ENCODE measurements around the gene TAGLN.

Gene TAGLN

DNA sequence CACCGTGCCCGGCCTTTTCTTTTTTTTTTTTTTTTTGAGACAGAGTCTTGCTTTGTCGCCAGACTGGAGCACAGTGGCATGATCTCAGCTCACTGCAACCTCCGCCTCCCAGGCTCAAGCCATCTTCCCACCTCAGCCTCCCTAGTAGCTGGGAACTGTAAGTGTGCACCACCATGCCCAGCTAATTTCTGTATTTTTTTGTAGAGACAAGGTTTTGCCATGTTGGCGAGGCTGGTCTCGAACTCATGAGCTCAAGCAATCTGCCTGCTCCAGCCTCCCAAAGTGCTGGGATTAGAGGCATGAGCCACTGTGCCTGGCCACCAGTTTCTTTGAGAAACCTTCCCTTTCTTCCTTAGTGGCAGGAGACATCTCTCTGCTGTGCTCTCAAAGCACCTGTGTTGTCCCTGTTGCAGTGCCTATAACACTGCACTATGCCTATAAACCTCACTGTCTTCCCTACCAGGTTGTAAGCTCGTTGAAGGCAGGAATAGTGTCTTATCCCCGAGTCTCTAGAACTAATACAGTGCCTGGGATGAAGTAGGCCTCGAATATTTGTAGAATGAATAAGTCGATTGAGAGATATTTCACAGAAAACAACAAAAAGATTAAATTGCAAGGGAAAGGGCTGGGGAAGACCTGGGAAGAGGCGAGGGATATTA, 13.7 kb downstream of the TAGLN start:
- H3K27ac Mint-ChIP-seq = peak overlapping the region; percentile 23

DNA sequence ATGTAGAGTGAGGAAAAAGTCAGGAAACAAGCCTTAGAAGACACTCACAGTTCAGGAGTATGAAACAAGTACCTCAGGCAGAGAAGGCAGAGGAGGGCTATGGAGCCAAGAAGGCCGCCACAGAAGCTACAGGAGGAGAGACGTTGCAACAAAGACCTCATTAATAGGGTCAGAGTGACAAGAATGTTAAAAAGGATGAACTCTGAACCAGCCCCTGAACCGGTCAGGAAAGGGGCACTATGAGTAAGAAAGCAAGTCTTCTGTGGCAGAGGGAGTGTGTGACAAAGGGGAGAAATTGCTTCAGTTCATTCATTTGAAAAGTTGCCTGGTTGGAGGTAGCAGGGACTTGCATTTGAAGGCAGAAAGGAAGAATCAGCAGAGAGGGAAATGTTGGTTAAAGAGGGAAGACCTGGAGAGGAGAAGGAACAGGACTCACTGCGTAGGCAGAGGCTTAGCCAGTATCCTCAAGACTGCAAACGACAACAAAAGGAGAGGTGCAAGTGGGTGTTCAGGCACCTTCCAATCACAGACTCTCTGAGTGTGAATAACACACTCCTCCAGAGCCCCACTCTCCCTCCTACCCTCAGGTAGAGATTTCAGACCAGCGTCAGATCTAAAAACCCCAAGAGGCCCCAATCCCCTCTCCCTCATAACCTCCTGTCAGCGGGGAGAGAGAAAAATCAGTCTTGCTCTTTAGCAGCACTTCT, 15.4 kb downstream of the TAGLN start:
- H3K4me1 Mint-ChIP-seq = peaks cover 26% of the 10 kb centered on the region
- no peak overlapping the region for H3K4me3 Mint-ChIP-seq
- DNase-seq (ENCODE audit: low spot score in 2 of 2) (no peak), ATAC-seq (no peak)
- H3K36me3 Mint-ChIP-seq = peaks cover 100% of the 10 kb centered on the region
- no peaks in the 10 kb centered on the region for H3K9me3 Mint-ChIP-seq
- peak overlapping the region; percentile 56 for H3K27ac Mint-ChIP-seq

More for the DNA sequence above, 13.7 kb downstream of the TAGLN start:
- H3K9me3 Mint-ChIP-seq = no peaks in the 10 kb centered on the region
- DNase-seq (ENCODE audit: low spot score in 2 of 2) = no peak
- H3K36me3 Mint-ChIP-seq = peaks cover 88% of the 10 kb centered on the region
- H3K4me1 Mint-ChIP-seq = peaks cover 19% of the 10 kb centered on the region
- H3K4me3 Mint-ChIP-seq = no peak overlapping the region
- no peak for ATAC-seq

DNA sequence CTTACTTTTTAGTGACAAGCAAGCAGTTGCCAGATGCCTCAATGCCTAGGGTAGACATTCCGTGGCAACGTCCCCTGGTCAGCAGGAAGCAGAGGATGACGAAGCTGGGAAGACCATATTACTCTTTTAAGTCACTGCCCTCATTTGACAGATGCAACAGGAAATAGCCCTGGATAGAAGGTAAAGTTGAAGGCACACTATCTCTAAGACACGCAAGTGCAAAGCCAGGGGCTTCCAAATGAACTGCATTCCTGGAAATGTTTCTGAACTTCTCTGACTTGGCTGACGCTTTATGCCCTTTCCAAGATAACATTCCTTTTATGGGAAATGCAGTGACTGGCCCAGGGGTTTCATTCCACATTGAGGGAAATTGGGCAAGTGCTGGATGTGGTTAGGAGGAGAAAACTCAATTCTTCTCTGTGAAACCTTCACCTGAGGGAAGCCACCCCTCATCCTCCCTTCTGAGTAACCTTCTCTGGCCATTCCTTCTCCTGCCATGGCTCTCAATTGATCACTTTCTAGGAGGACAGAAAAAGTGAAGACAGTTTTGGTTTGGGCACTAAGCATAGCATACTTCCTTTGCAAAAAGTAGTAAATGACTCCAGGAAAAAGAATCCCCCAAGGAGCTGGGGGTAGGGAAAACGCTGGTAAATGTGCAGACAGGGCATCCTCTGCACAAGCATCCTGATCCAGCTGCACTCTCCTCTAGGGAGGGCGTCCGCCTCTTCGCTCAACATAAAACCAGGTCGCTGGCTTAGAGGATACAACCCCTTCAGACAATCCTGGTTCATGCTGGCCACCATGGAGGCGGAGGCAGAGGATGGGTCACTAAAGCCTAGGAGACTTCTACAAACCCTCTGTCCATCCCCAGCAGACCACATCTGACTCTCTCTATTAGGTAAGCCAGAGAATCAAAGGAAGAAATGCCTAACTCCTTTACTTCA, 18.2 kb downstream of the TAGLN start:
- ATAC-seq = no peak
- no peak overlapping the region for H3K4me3 Mint-ChIP-seq
- H3K36me3 Mint-ChIP-seq = peaks cover 97% of the 10 kb centered on the region
- peak overlapping the region; percentile 89 for H3K27ac Mint-ChIP-seq
- no peaks in the 10 kb centered on the region for H3K9me3 Mint-ChIP-seq
- peaks cover 26% of the 10 kb centered on the region for H3K4me1 Mint-ChIP-seq
- DNase-seq (ENCODE audit: low spot score in 2 of 2) = no peak

DNA sequence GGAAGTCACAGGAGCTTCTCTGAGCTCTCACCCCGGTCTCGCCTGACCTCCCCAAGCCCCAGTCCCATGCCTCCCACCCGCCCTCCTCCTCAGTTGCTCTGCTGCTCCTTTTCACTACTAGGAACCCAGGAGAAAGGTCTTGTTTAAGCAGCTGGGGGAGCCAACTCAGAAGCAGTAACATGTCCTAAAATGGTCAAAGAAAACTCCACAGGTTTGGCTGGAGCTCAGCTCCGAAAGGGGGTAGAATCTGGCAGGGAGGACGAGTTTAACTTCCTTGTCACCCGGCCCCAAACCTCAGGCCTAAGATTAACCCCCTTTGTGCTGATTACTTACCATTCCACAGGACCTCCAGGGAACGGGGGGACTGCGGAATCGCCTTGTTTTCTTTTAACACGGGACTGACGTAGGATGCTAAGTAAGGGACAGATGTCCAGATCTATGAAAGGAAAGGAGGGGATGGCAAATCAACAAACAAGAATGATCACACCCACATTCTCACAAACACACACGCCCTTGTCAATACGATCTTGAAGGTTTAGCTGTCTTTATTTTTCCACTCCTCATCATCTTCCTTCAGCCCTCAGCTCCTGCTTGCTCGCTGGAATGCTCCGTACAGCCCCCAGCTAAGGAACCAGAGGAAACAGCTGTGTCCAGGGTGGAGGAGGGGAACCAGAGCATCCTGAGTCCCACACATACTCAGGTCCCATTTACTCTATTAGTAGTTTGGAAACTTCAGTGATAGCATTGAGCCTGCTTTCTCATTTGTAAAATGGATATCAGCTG, 19.2 kb downstream of the TAGLN start:
- no peak for DNase-seq (ENCODE audit: low spot score in 2 of 2)
- H3K27ac Mint-ChIP-seq = peak overlapping the region; percentile 89
- H3K4me1 Mint-ChIP-seq = peaks cover 26% of the 10 kb centered on the region
- no peaks in the 10 kb centered on the region for H3K9me3 Mint-ChIP-seq
- peaks cover 97% of the 10 kb centered on the region for H3K36me3 Mint-ChIP-seq
- no peak for ATAC-seq
- H3K4me3 Mint-ChIP-seq = no peak overlapping the region

DNA sequence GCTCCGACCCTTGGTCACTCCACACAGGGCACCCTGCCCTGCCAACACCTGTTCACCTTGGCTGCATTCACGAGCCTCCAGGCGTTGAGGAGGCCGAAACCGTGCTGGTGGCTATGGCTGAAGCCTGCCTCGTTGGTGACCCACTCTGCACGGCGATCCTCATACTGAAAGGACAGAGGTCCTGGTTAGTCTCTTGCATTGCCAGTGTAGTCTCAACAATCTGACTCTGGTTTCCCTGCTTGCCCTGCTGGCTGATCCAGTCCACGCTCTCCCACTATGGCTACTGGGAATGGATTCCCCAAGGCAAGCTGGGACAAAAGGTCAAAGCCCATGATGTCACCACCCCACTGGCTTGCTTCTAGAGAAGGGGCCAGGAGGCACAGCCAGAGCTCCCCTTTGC, 19.8 kb downstream of the TAGLN start:
- H3K27ac Mint-ChIP-seq = peak overlapping the region; percentile 89
- no peak overlapping the region for H3K4me3 Mint-ChIP-seq
- peaks cover 95% of the 10 kb centered on the region for H3K36me3 Mint-ChIP-seq
- H3K4me1 Mint-ChIP-seq = peaks cover 26% of the 10 kb centered on the region
- no peak for ATAC-seq
- DNase-seq (ENCODE audit: low spot score in 2 of 2) = no peak
- no peaks in the 10 kb centered on the region for H3K9me3 Mint-ChIP-seq

DNA sequence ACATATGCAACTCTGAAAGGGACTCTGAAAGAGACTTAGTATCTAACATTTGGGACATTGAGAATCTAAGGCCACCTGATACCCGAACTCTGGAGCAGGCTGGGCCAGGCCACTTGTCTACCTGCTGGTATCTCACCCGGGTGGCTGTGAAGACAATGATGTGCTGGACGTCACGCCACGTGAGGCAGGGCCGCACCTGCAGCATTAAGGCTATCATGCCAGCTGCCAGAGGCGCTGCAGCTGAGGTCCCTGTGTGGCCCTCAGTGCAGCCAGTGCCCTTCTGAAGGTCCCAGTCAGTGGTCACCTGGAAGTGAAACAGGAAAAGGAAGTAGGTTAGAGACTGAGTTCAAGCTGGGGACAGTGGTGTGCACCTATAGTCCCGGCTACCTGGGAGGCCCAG, 20.3 kb downstream of the TAGLN start:
- DNase-seq (ENCODE audit: low spot score in 2 of 2) = no peak
- H3K9me3 Mint-ChIP-seq = no peaks in the 10 kb centered on the region
- H3K36me3 Mint-ChIP-seq = peaks cover 95% of the 10 kb centered on the region
- peak overlapping the region; percentile 89 for H3K27ac Mint-ChIP-seq
- no peak overlapping the region for H3K4me3 Mint-ChIP-seq
- ATAC-seq = no peak
- peaks cover 21% of the 10 kb centered on the region for H3K4me1 Mint-ChIP-seq

DNA sequence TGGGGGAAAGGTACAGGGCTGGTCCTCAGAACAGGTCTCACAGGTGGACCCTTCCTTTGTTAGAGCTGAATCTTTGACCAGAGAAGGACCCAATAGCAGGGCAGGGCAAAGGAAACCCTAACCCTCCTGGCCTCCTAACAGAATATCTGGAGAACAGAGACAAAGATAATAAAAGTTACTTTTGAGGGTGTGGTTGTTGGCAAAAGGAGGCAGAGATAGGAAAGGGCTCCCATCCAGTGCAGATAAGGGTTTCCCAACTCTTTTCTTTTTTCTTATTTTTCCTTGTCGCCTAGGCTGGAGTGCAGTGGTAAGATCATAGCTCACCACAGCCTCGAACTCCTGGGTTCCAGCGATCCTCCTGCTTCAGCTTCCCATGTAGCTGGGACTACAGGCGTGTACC, 20.8 kb downstream of the TAGLN start:
- H3K4me3 Mint-ChIP-seq = no peak overlapping the region
- ATAC-seq (no peak), DNase-seq (ENCODE audit: low spot score in 2 of 2) (no peak)
- H3K4me1 Mint-ChIP-seq = peaks cover 18% of the 10 kb centered on the region
- H3K36me3 Mint-ChIP-seq = peaks cover 95% of the 10 kb centered on the region
- peak overlapping the region; percentile 75 for H3K27ac Mint-ChIP-seq
- H3K9me3 Mint-ChIP-seq = no peaks in the 10 kb centered on the region

DNA sequence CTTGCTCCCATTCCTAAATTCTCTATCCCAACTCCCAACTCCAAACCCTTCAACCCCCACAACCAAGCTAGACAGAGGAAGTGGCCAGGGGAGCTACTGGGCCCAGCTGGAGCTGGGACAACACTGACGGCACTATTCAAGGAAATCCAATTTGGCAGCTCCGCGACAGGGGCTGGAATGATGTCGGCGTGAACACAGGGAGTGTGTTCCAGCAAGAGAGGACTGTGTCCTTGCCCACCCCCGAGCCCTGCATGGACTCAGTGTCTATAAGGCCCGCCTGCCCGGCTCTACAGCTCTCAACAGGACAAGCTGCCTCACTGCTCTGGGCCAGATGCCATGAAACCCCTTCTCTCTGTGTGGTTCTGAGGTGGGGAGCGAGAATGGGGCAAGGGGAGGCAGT, 21.4 kb downstream of the TAGLN start:
- no peak for DNase-seq (ENCODE audit: low spot score in 2 of 2)
- H3K4me1 Mint-ChIP-seq = peaks cover 24% of the 10 kb centered on the region
- no peak overlapping the region for H3K4me3 Mint-ChIP-seq
- no peaks in the 10 kb centered on the region for H3K9me3 Mint-ChIP-seq
- H3K27ac Mint-ChIP-seq = peak overlapping the region; percentile 75
- no peak for ATAC-seq
- peaks cover 95% of the 10 kb centered on the region for H3K36me3 Mint-ChIP-seq

DNA sequence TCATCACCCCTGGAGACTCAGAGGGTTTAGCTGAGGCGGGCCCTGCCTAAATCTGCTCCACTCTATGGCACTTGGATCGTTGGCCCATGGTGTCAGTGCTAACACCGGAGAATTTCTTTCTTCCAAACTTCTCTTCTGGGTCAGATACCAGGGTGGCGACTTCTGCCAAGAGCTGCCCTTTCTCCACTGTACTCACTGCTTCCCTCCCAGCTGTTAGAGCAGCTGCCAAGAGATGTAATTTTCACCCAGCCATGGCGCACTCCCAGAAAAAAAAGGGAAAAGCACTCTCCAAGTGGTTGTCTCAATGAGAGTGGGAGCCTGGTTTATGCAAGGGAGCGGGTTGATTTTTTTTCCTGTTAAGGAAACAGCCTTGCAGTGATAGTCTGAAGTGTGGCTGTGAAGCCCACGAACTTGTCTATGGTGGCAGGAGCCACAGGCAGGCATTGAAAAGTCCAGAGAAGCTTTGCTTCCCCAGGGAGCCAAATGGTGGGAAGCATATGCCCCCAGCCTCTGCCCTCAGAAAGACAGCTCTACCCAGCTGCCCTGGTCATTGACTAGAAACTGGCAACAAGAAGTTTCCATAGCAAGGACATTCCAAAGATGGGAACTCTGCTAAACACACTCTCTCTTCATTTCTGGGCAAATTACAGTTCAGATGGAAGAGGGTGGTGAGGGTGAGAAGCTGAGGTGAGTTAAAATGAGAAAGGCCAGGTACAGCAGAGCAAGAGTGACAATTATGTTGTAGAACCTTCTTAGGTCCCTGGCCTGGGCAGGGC, 22.0 kb downstream of the TAGLN start:
- ATAC-seq (no peak), DNase-seq (ENCODE audit: low spot score in 2 of 2) (no peak)
- peaks cover 95% of the 10 kb centered on the region for H3K36me3 Mint-ChIP-seq
- H3K4me1 Mint-ChIP-seq = peaks cover 25% of the 10 kb centered on the region
- no peaks in the 10 kb centered on the region for H3K9me3 Mint-ChIP-seq
- peak overlapping the region; percentile 75 for H3K27ac Mint-ChIP-seq
- no peak overlapping the region for H3K4me3 Mint-ChIP-seq

DNA sequence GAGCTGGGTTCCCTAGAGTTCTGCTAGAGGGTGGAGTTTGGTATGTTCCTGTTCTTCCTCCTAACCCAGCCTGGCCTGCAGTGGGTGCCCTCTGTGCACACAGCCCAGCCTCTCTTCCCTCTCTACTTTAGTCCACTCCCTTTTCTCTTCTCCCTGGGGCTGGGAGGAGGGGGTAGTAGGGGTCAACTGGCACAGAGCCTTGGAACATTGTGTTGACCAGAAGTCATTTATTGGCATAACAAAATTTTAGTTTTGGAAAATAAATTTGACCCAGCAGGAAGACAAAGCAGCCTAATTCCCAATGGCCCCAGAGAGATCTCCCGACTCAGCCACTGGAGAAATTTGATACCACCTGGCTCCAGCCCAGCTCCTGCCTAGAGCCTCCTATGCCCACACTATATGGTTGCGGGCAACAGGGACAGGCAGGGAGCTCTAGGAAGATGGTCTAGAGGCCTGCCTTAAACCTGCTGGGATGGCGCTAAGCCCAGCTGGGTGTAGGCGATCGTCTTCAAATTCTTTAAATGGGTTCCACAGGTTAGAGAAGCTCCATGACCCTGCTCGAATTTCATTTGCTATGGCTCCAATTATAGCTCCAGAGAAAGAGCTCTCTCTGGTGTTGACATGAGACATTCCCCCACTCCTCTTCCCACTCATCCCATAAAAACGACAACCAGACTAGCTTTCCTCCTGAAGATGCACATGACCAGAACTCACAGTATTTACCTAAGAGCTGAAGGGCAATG, 22.8 kb downstream of the TAGLN start:
- Mint-ChIP-seq H3K9me3 (no peaks in the 10 kb centered on the region), H3K4me1 (peaks cover 28% of the 10 kb centered on the region), H3K36me3 (peaks cover 95% of the 10 kb centered on the region), H3K4me3 (no peak overlapping the region), H3K27ac (peak overlapping the region; percentile 72)
- DNase-seq (ENCODE audit: low spot score in 2 of 2) (no peak), ATAC-seq (no peak)

DNA sequence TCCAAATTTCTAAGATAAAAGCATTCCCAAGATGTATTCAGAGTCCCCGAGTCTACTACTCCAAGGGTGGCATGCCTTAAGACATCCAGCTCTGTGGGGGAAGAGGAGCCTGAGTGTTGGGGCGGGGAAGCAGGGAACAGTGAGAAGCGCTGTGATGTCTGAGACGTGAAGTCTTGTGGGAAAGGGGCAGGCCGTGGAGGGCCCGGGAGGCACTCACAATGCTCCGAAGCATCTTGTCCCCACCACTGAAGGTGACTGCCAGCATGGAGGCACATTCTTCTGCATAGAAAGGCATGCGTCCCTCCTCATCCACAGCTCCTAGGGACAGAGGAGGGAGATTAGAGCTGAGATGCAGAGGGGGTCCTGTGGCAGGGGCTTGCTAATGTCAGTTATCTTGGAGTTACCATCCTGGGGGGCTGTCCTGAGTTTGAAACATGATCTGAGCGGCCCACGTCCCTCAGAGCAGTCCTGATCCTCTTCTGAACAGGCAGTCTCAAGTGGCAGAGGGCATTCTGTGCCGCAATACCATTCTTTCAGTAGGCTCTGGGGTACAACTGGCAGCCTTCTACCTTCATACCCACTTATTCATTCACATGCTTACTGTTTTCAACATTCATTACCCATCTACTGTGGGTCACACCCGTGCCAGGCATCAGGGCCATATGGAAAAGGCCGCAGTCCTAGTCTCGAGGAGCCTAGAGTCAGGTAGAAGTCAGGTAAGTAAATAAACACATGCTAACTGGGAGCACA, 24.0 kb downstream of the TAGLN start:
- no peak for DNase-seq (ENCODE audit: low spot score in 2 of 2)
- Mint-ChIP-seq H3K36me3 (peaks cover 95% of the 10 kb centered on the region), H3K27ac (peak overlapping the region; percentile 72), H3K4me1 (peaks cover 29% of the 10 kb centered on the region), H3K4me3 (no peak overlapping the region), H3K9me3 (no peaks in the 10 kb centered on the region)
- no peak for ATAC-seq

DNA sequence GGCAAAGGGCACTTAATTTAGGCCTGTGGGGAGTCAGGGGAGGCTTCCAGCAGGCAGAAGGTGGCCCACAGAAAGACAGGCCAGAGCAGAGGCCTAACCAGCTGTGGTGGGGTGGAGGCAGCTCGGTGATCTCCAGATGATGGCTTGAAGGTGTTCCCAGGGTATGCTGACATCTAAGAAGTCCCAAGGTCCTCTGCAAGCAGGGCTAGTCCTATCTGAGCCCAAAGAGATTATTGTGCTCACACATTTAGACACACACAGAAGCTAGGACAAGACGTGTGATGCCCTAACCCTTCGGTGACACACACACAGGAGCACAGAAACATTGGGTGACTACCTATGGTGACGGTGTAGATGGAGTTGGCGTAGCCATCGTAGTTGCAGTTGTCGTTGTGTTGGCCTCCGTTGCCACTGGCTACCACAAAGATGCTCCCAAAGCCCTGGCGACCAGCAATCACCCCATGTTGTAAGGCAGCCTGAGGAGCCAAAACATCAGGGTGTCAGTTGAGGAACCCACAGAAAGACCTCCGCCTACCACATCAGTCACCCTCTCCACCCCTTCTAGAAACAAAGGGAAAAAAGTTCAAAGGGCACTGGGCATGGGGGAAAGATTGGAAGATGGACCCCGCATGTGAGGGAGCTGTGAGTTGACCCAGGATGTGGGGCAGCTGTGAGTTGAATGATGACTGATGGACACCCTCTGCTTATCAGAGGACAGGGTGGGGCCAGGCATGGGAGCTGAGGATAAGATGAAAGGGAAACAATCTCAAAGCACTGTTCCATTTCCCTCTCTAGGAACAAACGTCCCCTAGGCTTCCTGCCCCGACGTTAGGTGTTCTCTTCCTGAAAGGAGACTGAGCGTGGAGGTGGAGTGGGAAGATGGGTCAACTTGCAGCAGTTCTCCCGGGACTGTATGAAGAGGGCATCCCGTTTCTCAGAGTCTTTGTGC, 24.8 kb downstream of the TAGLN start:
- peak overlapping the region; percentile 43 for H3K27ac Mint-ChIP-seq
- DNase-seq (ENCODE audit: low spot score in 2 of 2) (no peak), ATAC-seq (no peak)
- no peaks in the 10 kb centered on the region for H3K9me3 Mint-ChIP-seq
- H3K36me3 Mint-ChIP-seq = peaks cover 95% of the 10 kb centered on the region
- H3K4me1 Mint-ChIP-seq = peaks cover 37% of the 10 kb centered on the region
- no peak overlapping the region for H3K4me3 Mint-ChIP-seq

Measured in stimulated activated effector memory CD8-positive, alpha-beta T cell treated with anti-CD3 and anti-CD28 coated beads, Interleukin-12 subunit alpha, Interleukin-12 subunit beta, amount 100 ng/mL, for 72 hours (primary cell).